Liver (tissue), 3 donors: ENCODE results near the gene MAP4K3.

ENCODE experiments used
- ATF3 ChIP-seq: IDR thresholded peaks from 2 replicates; pipeline ENCODE4 v1.6.1; 2016; ENCODE audit warnings: antibody characterized with exemption
- CTCF ChIP-seq: fragments of 150-350 bp; IDR thresholded peaks from 2 replicates; pipeline ENCODE4 v1.5.1; 2017; ENCODE audit warnings: improper control_type of control experiment, low read depth, low read length; ENCODE audit not compliant: missing input control
- GABPA ChIP-seq, 2 donors: IDR thresholded peaks in 1 of 2; conservative IDR thresholded peaks in 1 of 2; 2 replicates each; pipeline ENCODE4 v1.6.1; 2016; ENCODE audit warnings: antibody characterized with exemption in 2 of 2, mild to moderate bottlenecking in 1 of 2, moderate library complexity in 1 of 2
- RAD21 ChIP-seq, 2 donors: IDR thresholded peaks; 2 replicates each; pipeline ENCODE4 v1.6.1; 2016; ENCODE audit warnings: antibody characterized with exemption in 2 of 2, mild to moderate bottlenecking in 2 of 2
- YY1 ChIP-seq: IDR thresholded peaks from 2 replicates; pipeline ENCODE4 v1.6.1; 2016; ENCODE audit warnings: antibody characterized with exemption, mild to moderate bottlenecking
- donor health status: healthy.
- donor health status: healthy.

DNA sequence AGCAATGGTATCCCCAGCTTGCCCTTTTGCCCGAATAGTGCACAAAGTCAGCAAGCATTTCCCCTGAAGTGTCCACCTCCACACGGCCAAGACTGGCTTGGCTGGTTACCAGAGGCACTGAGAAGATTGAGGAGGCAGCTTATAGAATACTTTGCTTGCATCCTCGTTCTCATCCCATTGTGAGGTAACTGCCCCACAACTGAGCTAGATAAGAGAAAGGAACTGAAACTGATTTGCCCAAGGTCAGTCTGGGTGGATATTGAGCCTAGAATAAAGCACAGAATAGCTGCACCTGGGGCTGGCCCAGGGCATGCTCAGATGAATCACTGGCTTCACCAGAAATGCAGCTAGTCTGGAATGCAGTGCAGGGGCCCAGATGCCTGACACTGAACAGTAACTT lies 32.7 kb upstream of the MAP4K3 start:
- no peak for TF ChIP-seq CTCF
- TF ChIP-seq GABPA (IDR thresholded peaks at IDR 0.05 in 1 of 2, conservative IDR thresholded peaks at IDR 0.05 in 1 of 2) = no peak
- TF ChIP-seq ATF3 = no peak
- TF ChIP-seq YY1 = no peak
- no peak for TF ChIP-seq RAD21 (IDR thresholded peaks at IDR 0.05)
